Heart right ventricle (tissue), 16 donors: ENCODE results near the gene RAB34. TPM values are rescaled to one million over a fixed set of nuclear protein-coding genes. Genes with fewer than 3 reads are reported as not detected.

ENCODE experiments used
- ATAC-seq, 8 donors: fragments of 200-7000 bp; cut with Tn5 transposase; one replicate each; pipeline ENCODE4 v1.9.1; 2020; ENCODE audit warnings: mild to moderate bottlenecking in 8 of 8, moderate library complexity in 8 of 8, moderate number of reproducible peaks in 1 of 8
- DNase-seq, 2 donors: peaks; one replicate each; pipeline ENCODE4 v3.0.0-alpha.2; 2020
- H3K27ac ChIP-seq, 10 donors: fragments of 200-600 bp; sonication (generic) in 2 of 10; one replicate each; pipeline versions ENCODE4 v1.5.0 to v1.8.0; 2020 to 2022; ENCODE audit warnings: mild to moderate bottlenecking in 3 of 10
- H3K27me3 ChIP-seq, 7 donors: fragments of 200-600 bp; one replicate each; pipeline ENCODE4 v1.8.0; 2021 to 2022; ENCODE audit warnings: mild to moderate bottlenecking in 2 of 7
- H3K36me3 ChIP-seq, 9 donors: fragments of 200-600 bp; sonication (generic) in 1 of 9; one replicate each; pipeline versions ENCODE4 v1.5.0 to v1.8.0; 2020 to 2022; ENCODE audit warnings: mild to moderate bottlenecking in 2 of 9
- H3K4me1 ChIP-seq, 9 donors: fragments of 200-600 bp; sonication (generic) in 1 of 9; one replicate each; pipeline versions ENCODE4 v1.5.0 to v1.8.0; 2020 to 2022; ENCODE audit warnings: mild to moderate bottlenecking in 4 of 9
- H3K4me3 ChIP-seq, 10 donors: fragments of 200-600 bp; sonication (generic) in 2 of 10; one replicate each; pipeline versions ENCODE4 v1.5.0 to v1.8.0; 2020 to 2022; ENCODE audit warnings: mild to moderate bottlenecking in 7 of 10, moderate library complexity in 2 of 10
- H3K9me3 ChIP-seq, 11 donors: fragments of 200-600 bp in 10 of 11; sonication (generic) in 2 of 11; one replicate each; pipeline versions ENCODE4 v1.5.0 to v1.8.0; 2013 to 2022; ENCODE audit warnings: mild to moderate bottlenecking in 2 of 11, control low read depth in 1 of 11, moderate library complexity in 1 of 11
- CTCF ChIP-seq, 9 donors: fragments of 200-600 bp; sonication (generic) in 2 of 9; IDR thresholded peaks; one replicate each; pipeline versions ENCODE4 v1.5.0 to v1.8.0; 2021 to 2022; ENCODE audit warnings: antibody characterized with exemption in 9 of 9, mild to moderate bottlenecking in 5 of 9, moderate library complexity in 1 of 9
- WGBS, 2 donors: extraction: QIAGEN DNeasy Blood & Tissue Kit; methylation state at CpG; one replicate each; pipeline ENCODE4 v1.1.7; 2013; ENCODE audit warnings: inconsistent platforms in 1 of 2; 5-methylcytosine and 5-hydroxymethylcytosine counted together
- intact Hi-C, 10 donors: fragments of 100-400 bp; cut with DNase I; formaldehyde crosslinking; loops; one replicate each; pipeline versions ENCODE4 v1.11.1 to v1.14.2; 2022
- polyA plus RNA-seq, 2 donors: library from polyadenylated mRNA; stranded (reverse); fragments of 200-250 nt; gene quantifications; one replicate each; pipeline ENCODE4 v1.2.3, GENCODE V29; 2013
- total RNA-seq, 10 donors: library from RNA; stranded (reverse); fragmentation: NEBNext Ultra II Directional in 3 of 10; extraction: Animal tissue kit (Norgen Biotek cat#: 25700) in 3 of 10; gene quantifications; one replicate each; pipeline versions ENCODE4 v1.2.1 to v1.2.4, GENCODE V29; 2021 to 2023
- donor health status: Arrhythmogenic right ventricular cardiomyopathy.
- donor health status: ischemic (EF 13 %, LVEDD 7.1; RV severe dilation, severe dysfunction).
- donor health status: healthy with polysubstance abuse.
- donor health status: DM: no; HTN: yes; CAD: no.
- donor health status: DM: no; HTN: no; CAD: no.
- donor health status: ischemic (EF 25% LVEDD 6.9; RV normal size, moderate dysfunction).
- donor health status: ischemic (EF 25% LVEDD 5.7; RV mildly dilated, moderate dysfunction).
- donor health status: healthy.
- donor health status: DM: yes; HTN: yes; CAD: no.
- donor health status: Ischemic cardiomyopathy.
- donor health status: ischemic (EF 35%, LVEDD 5.7; RV mildly dilated, moderate dysfunction).
- donor health status: nonischemic (EF 11% LVEDD 7.7; RV severe dilation, severe dysfunction).
- donor health status: DM: yes; HTN: yes; CAD: no.
- donor health status: PGD.
- donor health status: ischemic (EF 29% LVEDD 5.4; RV normal size, mild dysfunction).
- donor health status: nonischemic (EF 23%, LVEDD 6.1; RV moderate dilation, normal function).

Gene RAB34
- total and polyA plus RNA-seq, 12 donors: 7.0 to 37.3 (median 11.8) TPM

DNA sequence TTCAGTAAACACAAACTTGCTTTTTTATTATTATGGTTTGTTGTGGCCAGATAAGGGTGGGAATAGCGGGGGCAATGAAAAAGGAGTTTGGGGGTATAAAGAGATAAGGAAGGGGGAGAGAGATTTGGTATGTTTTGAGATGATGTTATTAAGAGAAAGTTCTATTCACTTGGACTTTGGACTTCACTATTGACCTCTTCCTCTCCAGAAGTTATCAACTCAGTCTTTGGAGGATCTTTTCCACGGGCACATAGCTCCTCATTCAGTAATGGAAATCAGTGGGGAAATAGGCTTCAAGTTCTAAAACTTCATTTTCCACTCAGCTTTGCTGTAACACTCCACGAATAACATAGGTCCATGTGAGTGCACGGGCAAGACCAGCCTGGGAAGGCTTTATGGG is 29.2 kb downstream of the RAB34 start:
- ATAC-seq: no peak
- Histone ChIP-seq H3K27ac (no peak overlapping the region), H3K4me3 (no peak overlapping the region), H3K9me3 (no peaks in the 10 kb centered on the region), H3K27me3 (no peaks in the 10 kb centered on the region), H3K36me3 (peaks cover 28 to 100% (median 97%) of the 10 kb centered on the region in 9 donors), H3K4me1 (peaks cover 0 to 4% (median 0%) of the 10 kb centered on the region in 9 donors)
- intact Hi-C loops: no loop called here
- no peak for TF ChIP-seq CTCF (IDR thresholded peaks at IDR 0.05)
- DNase-seq: no peak
- WGBS, 2 donors: 98 to 99% methylated on average over 4 of the region's 4 CpGs

DNA sequence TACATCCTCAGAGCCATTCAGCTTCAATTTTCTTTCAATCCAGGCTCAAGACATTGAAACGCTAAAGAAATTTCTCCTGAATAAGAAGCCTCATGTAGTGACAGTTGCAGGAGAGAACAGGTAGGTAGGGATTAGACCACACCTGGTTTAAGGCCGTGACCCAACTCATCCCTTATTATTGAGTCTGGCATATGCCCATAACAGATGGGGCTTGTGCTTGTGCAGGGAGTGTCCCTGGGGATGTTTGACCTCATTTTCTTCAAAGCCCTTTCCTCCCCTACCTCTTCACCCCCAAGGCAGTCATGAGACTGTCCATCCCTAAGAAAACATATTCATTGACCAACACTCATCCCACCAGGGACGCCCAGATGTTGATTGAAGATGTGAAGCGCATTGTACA is 31.4 kb downstream of the RAB34 start:
- Histone ChIP-seq H3K4me3 (no peak overlapping the region), H3K4me1 (peaks cover 0 to 4% (median 0%) of the 10 kb centered on the region in 9 donors), H3K27me3 (no peaks in the 10 kb centered on the region), H3K36me3 (peaks cover 34 to 100% (median 99%) of the 10 kb centered on the region in 9 donors), H3K9me3 (no peaks in the 10 kb centered on the region), H3K27ac (no peak overlapping the region)
- no peak for DNase-seq
- ATAC-seq: no peak
- WGBS, 2 donors: 84 to 89% methylated on average over 4 of the region's 4 CpGs
- no peak for TF ChIP-seq CTCF (IDR thresholded peaks at IDR 0.05)
- intact Hi-C loops: no loop called here

- Histone ChIP-seq H3K27ac (no peak overlapping the region), H3K4me1 (peaks cover 0 to 4% (median 0%) of the 10 kb centered on the region in 9 donors), H3K36me3 (peaks cover 28 to 100% (median 98%) of the 10 kb centered on the region in 9 donors), H3K27me3 (no peaks in the 10 kb centered on the region), H3K4me3 (no peak overlapping the region), H3K9me3 (no peaks in the 10 kb centered on the region)
- DNase-seq: no peak
- intact Hi-C loops: no loop called here
- no peak for ATAC-seq
- 91 to 95% methylated on average over 5 of the region's 5 CpGs for WGBS, 2 donors
- TF ChIP-seq CTCF (IDR thresholded peaks at IDR 0.05): no peak
Observed at GRCh38 chr17:28685366-28685765, 32.3 kb downstream of the RAB34 start.

- peaks cover 28 to 100% (median 97%) of the 10 kb centered on the region in 9 donors for H3K36me3 ChIP-seq
- DNase-seq (no peak), ATAC-seq (peak in 3 of 8 donors; percentile 38 to 44 (median 43))
- intact Hi-C loops: no loop called here
- H3K27ac ChIP-seq: no peak overlapping the region
- no peaks in the 10 kb centered on the region for H3K27me3 ChIP-seq
- TF ChIP-seq CTCF (IDR thresholded peaks at IDR 0.05): peak in 2 of 9 donors; percentile 10 to 22
- no peaks in the 10 kb centered on the region for H3K9me3 ChIP-seq
- 24 to 27% methylated on average over 3 of the region's 3 CpGs for whole genome bisulfite sequencing, 2 donors
- H3K4me3 ChIP-seq: no peak overlapping the region
- peaks cover 0 to 4% (median 0%) of the 10 kb centered on the region in 9 donors for H3K4me1 ChIP-seq
Observed at GRCh38 chr17:28684963-28685362, 32.7 kb downstream of the RAB34 start.
